ENCODE measurements around the gene TRIM47. TPM values are rescaled to one million over a fixed set of nuclear protein-coding genes. Genes with fewer than 3 reads are reported as not detected.
"Not testable (repeated sequence)": the region's sequence is repeated elsewhere in the genome, so short reads cannot be mapped to it uniquely, and the experiment has no call there.

TRIM47 gene
- total RNA-seq, 1 donor from 2014 or later: 35.7 TPM

DNA sequence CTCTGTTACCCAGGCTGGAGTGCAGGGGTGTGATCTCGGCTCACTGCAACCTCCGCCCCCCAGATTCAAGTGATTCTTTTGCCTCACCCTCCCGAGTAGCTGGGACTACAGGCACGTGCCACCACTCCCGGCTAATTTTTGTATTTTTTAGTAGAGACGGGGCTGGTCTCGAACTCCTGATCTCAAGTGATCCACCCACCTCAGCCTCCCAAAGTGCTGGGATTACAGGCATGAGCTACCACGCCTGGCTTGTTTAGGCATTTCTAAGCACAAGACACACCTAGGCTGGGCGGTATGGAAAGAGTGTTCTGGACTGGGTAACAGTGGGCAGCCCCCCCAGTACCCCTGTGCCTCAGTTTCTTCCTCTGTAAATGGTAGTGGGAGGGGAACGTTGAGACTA, 8.2 kb downstream of the TRIM47 start:
- not testable (repeated sequence) for DNase-seq (ENCODE audit: low spot score)

GRCh38 chr17:75869282-75870141, 8.9 kb downstream of the TRIM47 start:
- no peak for DNase-seq (ENCODE audit: low spot score)

DNA sequence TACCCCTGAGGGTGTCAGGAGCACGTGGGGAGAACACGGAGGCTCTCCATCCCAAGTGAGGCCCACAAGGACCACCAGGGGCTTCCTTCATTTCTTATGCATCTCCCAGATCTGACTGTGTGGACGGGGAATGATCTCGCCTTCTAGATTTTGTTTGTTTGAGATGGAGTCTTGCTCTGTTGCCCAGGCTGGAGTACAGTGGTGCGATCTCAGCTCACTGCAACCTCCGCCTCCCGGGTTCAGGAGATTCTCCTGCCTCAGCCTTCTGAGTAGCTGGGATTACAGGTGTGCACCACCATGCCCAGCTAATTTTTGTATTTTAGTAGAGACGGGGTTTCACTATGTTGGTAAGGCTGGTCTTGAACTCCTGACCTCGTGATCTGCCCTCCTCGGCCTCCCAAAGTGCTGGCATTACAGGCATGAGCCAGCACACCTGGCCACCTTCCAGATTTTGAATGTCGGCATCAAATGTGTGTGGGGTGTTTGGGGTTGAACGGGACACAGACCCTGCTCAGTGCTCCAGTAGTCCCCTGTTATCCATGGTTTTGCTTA, 9.6 kb downstream of the TRIM47 start:
- not testable (repeated sequence) for DNase-seq (ENCODE audit: low spot score)

GRCh38 chr17:75865404-75866188, 12.8 kb downstream of the TRIM47 start:
- DNase-seq (ENCODE audit: low spot score): not testable (repeated sequence)

- DNase-seq (ENCODE audit: low spot score): not testable (repeated sequence)
Observed at GRCh38 chr17:75864887-75865286, 13.5 kb downstream of the TRIM47 start.

DNA sequence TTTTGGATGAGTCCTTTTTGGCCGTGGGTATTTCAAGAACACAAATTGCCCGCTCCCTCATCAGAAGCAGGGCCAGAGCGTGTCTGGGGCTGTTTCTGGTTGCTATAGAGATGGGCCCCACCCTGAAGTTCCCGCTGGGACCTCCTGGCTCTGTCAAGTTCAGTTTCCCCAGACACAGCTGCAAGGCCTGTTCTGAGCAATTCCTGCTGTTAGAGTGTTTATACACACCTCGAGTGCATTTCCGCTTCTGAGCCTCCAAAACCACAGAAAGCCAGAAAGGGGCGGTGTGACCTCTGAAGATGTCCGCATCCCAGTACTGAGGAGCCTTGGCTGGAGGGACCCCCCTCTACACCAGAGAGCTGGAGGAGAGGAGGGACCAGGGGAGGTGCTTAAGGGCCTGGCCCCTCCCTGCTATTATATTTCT, 13.9 kb downstream of the TRIM47 start:
- no peak for DNase-seq (ENCODE audit: low spot score)

- DNase-seq (ENCODE audit: low spot score): no peak
Observed at GRCh38 chr17:75861927-75862317, 16.5 kb downstream of the TRIM47 start.

- DNase-seq (ENCODE audit: low spot score): not testable (repeated sequence)
Observed at GRCh38 chr17:75859358-75859757, 19.0 kb downstream of the TRIM47 start.

DNA sequence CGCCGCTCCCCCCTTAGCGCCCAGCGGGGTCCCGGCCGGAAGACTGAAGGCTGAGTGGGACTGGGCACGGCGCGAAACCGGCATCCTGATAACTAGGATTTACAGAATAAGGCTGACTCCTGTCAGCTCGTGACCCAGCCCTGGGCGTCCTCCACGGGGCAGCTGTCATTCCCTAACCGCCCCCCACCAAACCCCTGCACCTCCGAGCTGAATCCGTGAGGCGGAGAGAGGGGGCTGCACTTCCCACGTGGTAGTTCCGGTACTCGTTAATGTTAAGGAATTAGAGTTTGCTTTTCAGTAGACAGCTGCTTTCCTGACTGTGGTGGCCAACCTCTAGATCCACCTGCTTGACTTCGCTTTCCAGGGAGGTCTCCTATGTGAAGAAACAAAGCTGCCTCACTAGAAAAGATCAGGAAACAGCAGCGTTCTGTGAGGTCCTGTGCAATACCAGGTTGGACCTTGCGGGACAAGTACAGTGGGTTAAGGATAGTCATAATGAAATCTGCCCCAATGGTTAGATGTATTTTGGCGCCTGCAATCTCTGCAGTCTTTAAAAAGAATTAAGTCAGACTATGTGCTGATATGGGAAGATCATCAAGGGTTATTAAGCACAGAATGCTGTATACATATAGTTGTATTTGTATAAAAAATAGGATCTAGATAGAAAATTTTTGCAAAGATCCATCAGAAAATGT, 22.2 kb downstream of the TRIM47 start:
- DNase-seq (ENCODE audit: low spot score): no peak

GRCh38 chr17:75855310-75856061, 22.9 kb downstream of the TRIM47 start, which contains the start of gene WBP2:
TSS of gene WBP2 (minus strand) at chr17:75855335. CDS start at chr17:75855297, 38 bp downstream.
- peak; percentile 98 for DNase-seq (ENCODE audit: low spot score)

DNA sequence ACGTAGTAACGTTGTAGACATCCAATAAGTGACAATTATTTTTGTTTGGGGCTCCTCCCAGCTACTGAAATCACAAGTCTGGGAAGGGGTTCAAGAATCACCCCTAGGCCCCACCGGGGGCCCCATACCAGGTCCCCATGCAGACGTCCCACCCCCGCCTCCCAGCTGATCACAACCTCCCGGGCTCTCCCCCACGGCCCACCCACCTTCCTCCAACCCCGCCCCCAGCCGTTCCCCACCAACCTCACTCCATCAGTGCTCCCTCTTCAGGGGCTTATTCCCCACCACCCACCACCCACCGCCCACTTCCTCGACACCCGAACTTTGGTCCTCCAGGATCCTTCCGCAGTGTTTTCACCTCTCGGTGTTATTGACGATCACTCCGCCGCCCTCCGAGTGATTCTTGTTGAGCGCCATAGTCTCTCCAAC, 23.5 kb downstream of the TRIM47 start:
- DNase-seq (ENCODE audit: low spot score): no peak

GRCh38 chr17:75854101-75854748, 24.2 kb downstream of the TRIM47 start:
- no peak for DNase-seq (ENCODE audit: low spot score)

- no peak for DNase-seq (ENCODE audit: low spot score)
Observed at GRCh38 chr17:75853433-75853832, 24.9 kb downstream of the TRIM47 start.

DNA sequence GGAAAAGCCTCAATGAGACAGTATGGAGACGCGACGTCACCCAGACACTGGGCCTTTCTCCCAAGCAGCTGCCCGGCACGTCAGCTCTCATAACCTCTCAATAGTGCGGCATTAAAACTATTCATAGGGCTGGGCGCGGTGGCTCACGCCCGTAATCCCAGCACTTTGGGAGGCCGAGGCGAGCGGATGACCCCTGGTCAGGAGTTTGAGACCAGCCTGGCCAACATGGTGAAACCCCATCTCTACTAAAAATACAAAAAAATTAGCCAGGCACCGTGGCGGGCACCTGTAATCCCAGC, 26.7 kb downstream of the TRIM47 start:
- DNase-seq (ENCODE audit: low spot score): not testable (repeated sequence)

DNA sequence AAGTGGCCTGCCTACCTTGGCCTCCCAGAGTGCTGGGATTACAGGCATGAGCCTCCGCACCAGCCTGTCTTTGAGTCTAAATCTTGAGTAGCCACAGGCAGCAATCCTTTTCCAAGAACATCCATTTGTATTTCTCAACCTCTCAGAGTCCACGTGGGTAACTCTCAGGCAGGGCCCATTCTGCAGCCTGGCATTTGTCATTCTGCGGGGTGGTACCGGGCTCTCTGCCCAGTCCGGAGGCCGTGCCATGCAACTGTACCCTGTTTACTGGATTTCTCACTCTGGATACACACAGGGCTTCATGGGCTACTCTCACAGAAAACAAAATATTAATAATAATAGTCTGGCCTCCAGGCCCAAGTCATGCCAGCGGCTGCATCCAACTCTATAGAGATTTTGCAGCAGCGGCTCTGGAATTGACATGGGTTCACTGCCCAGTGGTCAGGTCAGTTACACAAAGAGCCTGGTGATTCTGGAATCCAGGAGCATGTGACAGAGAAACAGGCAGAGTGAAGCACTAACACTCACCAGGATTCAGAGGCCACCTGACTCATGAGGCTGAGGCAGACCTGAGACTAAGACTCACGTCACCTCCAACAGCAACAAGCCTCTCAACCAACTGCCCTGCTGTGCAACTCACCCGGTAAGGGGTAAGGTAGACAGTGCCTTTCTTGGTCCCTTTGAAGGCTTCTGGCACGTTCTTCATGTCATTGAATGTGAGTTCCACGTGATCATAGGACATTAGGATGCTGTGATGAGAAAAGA, 27.3 kb downstream of the TRIM47 start:
- no peak for DNase-seq (ENCODE audit: low spot score)

DNA sequence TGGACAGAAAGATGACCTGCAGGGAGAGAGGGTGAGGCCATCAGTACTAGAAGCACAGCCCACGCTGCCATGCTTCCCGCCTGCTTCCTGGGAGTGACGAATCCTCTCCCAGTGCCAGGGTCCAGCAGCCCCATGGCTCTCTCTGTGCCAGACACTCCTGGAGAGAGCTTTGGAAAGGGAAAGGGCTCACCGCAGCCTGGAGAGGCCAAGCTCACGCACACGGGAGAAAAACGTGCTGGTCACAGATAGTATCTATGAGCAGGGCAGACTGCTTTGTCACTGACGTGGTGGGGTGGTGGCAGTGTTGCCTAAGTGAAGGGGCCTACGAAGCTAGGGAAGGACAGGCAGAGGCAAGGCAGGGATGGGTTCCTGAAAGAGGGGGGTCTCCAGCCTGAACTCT, 28.7 kb downstream of the TRIM47 start:
- DNase-seq (ENCODE audit: low spot score): no peak

DNA sequence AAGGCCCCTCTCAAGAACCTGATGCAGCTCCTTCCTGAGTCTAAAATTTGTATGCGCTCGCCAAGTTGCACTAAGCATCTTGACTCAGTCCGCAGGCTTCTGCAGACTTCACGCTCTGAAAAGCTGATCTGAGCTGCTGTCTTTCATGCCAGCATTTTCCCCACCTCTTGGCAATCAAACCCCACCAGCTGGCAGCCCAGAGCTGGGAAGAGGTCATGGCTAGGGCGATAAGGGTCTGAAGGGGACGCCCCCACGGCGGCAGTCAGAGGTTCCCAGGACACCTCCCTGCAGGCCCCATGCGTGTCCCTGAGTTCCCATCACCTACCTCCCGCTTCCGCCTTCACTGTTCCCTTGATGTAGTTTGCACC, 29.1 kb downstream of the TRIM47 start:
- DNase-seq (ENCODE audit: low spot score): no peak

DNA sequence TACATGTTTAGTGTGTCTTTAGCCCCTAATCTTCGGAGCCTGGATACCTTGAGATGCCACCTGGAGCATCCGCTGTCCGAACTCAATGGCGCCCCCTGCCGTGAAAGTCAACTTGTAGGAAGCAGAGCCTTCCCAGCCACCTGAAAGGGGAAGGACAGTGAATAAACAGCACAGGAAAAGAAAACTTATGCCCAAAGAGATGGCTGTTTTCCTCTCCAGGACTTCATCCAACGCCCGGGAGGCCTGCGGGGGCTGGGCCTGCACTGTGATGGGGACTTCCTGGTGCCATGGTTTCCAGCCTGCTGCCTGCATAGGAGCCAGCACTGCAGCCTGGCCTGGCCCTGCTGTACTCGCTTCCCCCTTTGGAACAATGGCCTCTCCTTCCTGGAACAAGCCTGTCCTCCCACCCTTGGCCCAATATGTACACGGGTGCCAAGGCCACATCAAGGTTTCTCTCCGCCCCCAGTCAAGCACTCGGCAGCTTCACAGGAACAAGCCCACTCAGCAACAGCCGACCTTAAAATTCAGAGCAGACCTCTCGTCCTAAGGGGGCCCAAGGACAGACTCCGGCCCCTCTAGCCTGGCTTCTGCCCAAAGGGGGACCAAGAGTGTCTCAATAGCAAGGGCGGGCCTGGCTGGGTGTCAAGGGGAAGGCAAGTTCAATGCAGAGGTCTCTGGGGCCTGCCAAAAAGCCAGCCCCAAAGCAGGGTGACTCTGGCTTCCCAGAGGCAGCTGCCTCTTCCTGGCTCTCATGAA, 29.7 kb downstream of the TRIM47 start:
- no peak for DNase-seq (ENCODE audit: low spot score)
